ENCODE data around the gene IL15.
"Not testable (repeated sequence)": the region's sequence is repeated elsewhere in the genome, so short reads cannot be mapped to it uniquely, and the experiment has no call there.

IL15 gene

GRCh38 chr4:141730805-141731204, 94.4 kb downstream of the IL15 start:
- Histone ChIP-seq H3K4me1 (ENCODE audit: control extremely low read depth in 1 of 4, control insufficient read depth in 4 of 4, insufficient read depth in 4 of 4, low read length in 3 of 4) (no peaks in the 10 kb centered on the region), H3K27me3 (replicated peaks in 2 of 5; ENCODE audit: control insufficient read depth in 4 of 5, insufficient read depth in 5 of 5, low read length in 4 of 5) (no peaks in the 10 kb centered on the region), H3K9me3 (ENCODE audit: control extremely low read depth in 1 of 5, control insufficient read depth in 4 of 5, insufficient read depth in 2 of 5, low read depth in 1 of 5, low read length in 4 of 5) (no peaks in the 10 kb centered on the region), H3K36me3 (ENCODE audit: control insufficient read depth in 4 of 4, insufficient read depth in 4 of 4, low read length in 3 of 4) (peaks cover 0 to 11% (median 2%) of the 10 kb centered on the region in 4 experiments), H3K4me3 (ENCODE audit: control insufficient read depth in 1 of 7, extremely low read depth in 1 of 7, insufficient read depth in 4 of 7, low read depth in 2 of 7, low read length in 6 of 7) (no peak overlapping the region), H3K27ac (ENCODE audit: insufficient read depth in 1 of 2, low read depth in 1 of 2, low read length in 2 of 2, poor library complexity in 1 of 2, severe bottlenecking in 2 of 2) (no peak overlapping the region)
- no peak for DNase-seq
- ChIA-PET POLR2A (no interaction called here), CTCF (no interaction called here)

- 96% methylated on average over 4 of the region's 4 CpGs for WGBS (ENCODE audit: insufficient coverage)
- no peaks in the 10 kb centered on the region for H3K27me3 ChIP-seq (replicated peaks in 2 of 5; ENCODE audit: control insufficient read depth in 4 of 5, insufficient read depth in 5 of 5, low read length in 4 of 5)
- no peak overlapping the region for H3K4me3 ChIP-seq (ENCODE audit: control insufficient read depth in 1 of 7, extremely low read depth in 1 of 7, insufficient read depth in 4 of 7, low read depth in 2 of 7, low read length in 6 of 7)
- CTCF ChIA-PET: no interaction called here
- H3K9me3 ChIP-seq (ENCODE audit: control extremely low read depth in 1 of 5, control insufficient read depth in 4 of 5, insufficient read depth in 2 of 5, low read depth in 1 of 5, low read length in 4 of 5): no peaks in the 10 kb centered on the region
- H3K4me1 ChIP-seq (ENCODE audit: control extremely low read depth in 1 of 4, control insufficient read depth in 4 of 4, insufficient read depth in 4 of 4, low read length in 3 of 4): no peaks in the 10 kb centered on the region
- DNase-seq: no peak
- POLR2A ChIA-PET: no interaction called here
- H3K36me3 ChIP-seq (ENCODE audit: control insufficient read depth in 4 of 4, insufficient read depth in 4 of 4, low read length in 3 of 4): peaks cover 0 to 11% (median 2%) of the 10 kb centered on the region in 4 experiments
- no peak overlapping the region for H3K27ac ChIP-seq (ENCODE audit: insufficient read depth in 1 of 2, low read depth in 1 of 2, low read length in 2 of 2, poor library complexity in 1 of 2, severe bottlenecking in 2 of 2)
These were observed 95.1 kb downstream of the IL15 start for GRCh38 chr4:141731481-141731880.

GRCh38 chr4:141739636-141740035, 103.3 kb downstream of the IL15 start:
- no peak for DNase-seq
- H3K4me3 ChIP-seq (ENCODE audit: control insufficient read depth in 1 of 7, extremely low read depth in 1 of 7, insufficient read depth in 4 of 7, low read depth in 2 of 7, low read length in 6 of 7): no peak overlapping the region
- ChIA-PET POLR2A (no interaction called here), CTCF (no interaction called here)
- no peaks in the 10 kb centered on the region for H3K27me3 ChIP-seq (replicated peaks in 2 of 5; ENCODE audit: control insufficient read depth in 4 of 5, insufficient read depth in 5 of 5, low read length in 4 of 5)
- no peak overlapping the region for H3K27ac ChIP-seq (ENCODE audit: insufficient read depth in 1 of 2, low read depth in 1 of 2, low read length in 2 of 2, poor library complexity in 1 of 2, severe bottlenecking in 2 of 2)
- H3K9me3 ChIP-seq (ENCODE audit: control extremely low read depth in 1 of 5, control insufficient read depth in 4 of 5, insufficient read depth in 2 of 5, low read depth in 1 of 5, low read length in 4 of 5): peaks cover 0 to 15% (median 0%) of the 10 kb centered on the region in 5 experiments
- no peaks in the 10 kb centered on the region for H3K4me1 ChIP-seq (ENCODE audit: control extremely low read depth in 1 of 4, control insufficient read depth in 4 of 4, insufficient read depth in 4 of 4, low read length in 3 of 4)
- no peaks in the 10 kb centered on the region for H3K36me3 ChIP-seq (ENCODE audit: control insufficient read depth in 4 of 4, insufficient read depth in 4 of 4, low read length in 3 of 4)

- no CpG with 5 or more reads among the region's 1 CpG for WGBS (ENCODE audit: insufficient coverage)
- Histone ChIP-seq H3K36me3 (ENCODE audit: control insufficient read depth in 4 of 4, insufficient read depth in 4 of 4, low read length in 3 of 4) (no peaks in the 10 kb centered on the region), H3K27ac (ENCODE audit: insufficient read depth in 1 of 2, low read depth in 1 of 2, low read length in 2 of 2, poor library complexity in 1 of 2, severe bottlenecking in 2 of 2) (no peak overlapping the region), H3K4me1 (ENCODE audit: control extremely low read depth in 1 of 4, control insufficient read depth in 4 of 4, insufficient read depth in 4 of 4, low read length in 3 of 4) (no peaks in the 10 kb centered on the region), H3K27me3 (replicated peaks in 2 of 5; ENCODE audit: control insufficient read depth in 4 of 5, insufficient read depth in 5 of 5, low read length in 4 of 5) (no peaks in the 10 kb centered on the region), H3K4me3 (ENCODE audit: control insufficient read depth in 1 of 7, extremely low read depth in 1 of 7, insufficient read depth in 4 of 7, low read depth in 2 of 7, low read length in 6 of 7) (no peak overlapping the region), H3K9me3 (ENCODE audit: control extremely low read depth in 1 of 5, control insufficient read depth in 4 of 5, insufficient read depth in 2 of 5, low read depth in 1 of 5, low read length in 4 of 5) (peaks cover 0 to 3% (median 0%) of the 10 kb centered on the region in 5 experiments)
- ChIA-PET POLR2A (no interaction called here), CTCF (no interaction called here)
- no peak for DNase-seq
These were observed 109.6 kb downstream of the IL15 start for GRCh38 chr4:141746026-141746425.

- POLR2A ChIA-PET; CTCF ChIA-PET; H3K4me3 ChIP-seq (ENCODE audit: control insufficient read depth in 1 of 7, extremely low read depth in 1 of 7, insufficient read depth in 4 of 7, low read depth in 2 of 7, low read length in 6 of 7); DNase-seq; H3K36me3 ChIP-seq (ENCODE audit: control insufficient read depth in 4 of 4, insufficient read depth in 4 of 4, low read length in 3 of 4); H3K27ac ChIP-seq (ENCODE audit: insufficient read depth in 1 of 2, low read depth in 1 of 2, low read length in 2 of 2, poor library complexity in 1 of 2, severe bottlenecking in 2 of 2); H3K9me3 ChIP-seq (ENCODE audit: control extremely low read depth in 1 of 5, control insufficient read depth in 4 of 5, insufficient read depth in 2 of 5, low read depth in 1 of 5, low read length in 4 of 5); H3K27me3 ChIP-seq (replicated peaks in 2 of 5; ENCODE audit: control insufficient read depth in 4 of 5, insufficient read depth in 5 of 5, low read length in 4 of 5); H3K4me1 ChIP-seq (ENCODE audit: control extremely low read depth in 1 of 4, control insufficient read depth in 4 of 4, insufficient read depth in 4 of 4, low read length in 3 of 4): not testable (repeated sequence)
- WGBS (ENCODE audit: insufficient coverage): no CpG with 5 or more reads among the region's 3 CpGs
These were observed 115.4 kb downstream of the IL15 start for GRCh38 chr4:141751806-141752205.

- H3K4me3 ChIP-seq (ENCODE audit: control insufficient read depth in 1 of 7, extremely low read depth in 1 of 7, insufficient read depth in 4 of 7, low read depth in 2 of 7, low read length in 6 of 7): no peak overlapping the region
- ChIA-PET POLR2A (no interaction called here), CTCF (no interaction called here)
- WGBS (ENCODE audit: insufficient coverage): 100% methylated on average over 2 of the region's 2 CpGs
- H3K4me1 ChIP-seq (ENCODE audit: control extremely low read depth in 1 of 4, control insufficient read depth in 4 of 4, insufficient read depth in 4 of 4, low read length in 3 of 4): peaks cover 0 to 6% (median 3%) of the 10 kb centered on the region in 4 experiments
- no peak for DNase-seq
- H3K27ac ChIP-seq (ENCODE audit: insufficient read depth in 1 of 2, low read depth in 1 of 2, low read length in 2 of 2, poor library complexity in 1 of 2, severe bottlenecking in 2 of 2): no peak overlapping the region
- H3K36me3 ChIP-seq (ENCODE audit: control insufficient read depth in 4 of 4, insufficient read depth in 4 of 4, low read length in 3 of 4): no peaks in the 10 kb centered on the region
- H3K27me3 ChIP-seq (replicated peaks in 2 of 5; ENCODE audit: control insufficient read depth in 4 of 5, insufficient read depth in 5 of 5, low read length in 4 of 5): no peaks in the 10 kb centered on the region
- H3K9me3 ChIP-seq (ENCODE audit: control extremely low read depth in 1 of 5, control insufficient read depth in 4 of 5, insufficient read depth in 2 of 5, low read depth in 1 of 5, low read length in 4 of 5): no peaks in the 10 kb centered on the region
These were observed 120.9 kb downstream of the IL15 start for GRCh38 chr4:141757287-141757686.

GRCh38 chr4:141759796-141760425, 123.5 kb downstream of the IL15 start:
- Histone ChIP-seq H3K4me1 (ENCODE audit: control extremely low read depth in 1 of 4, control insufficient read depth in 4 of 4, insufficient read depth in 4 of 4, low read length in 3 of 4) (peaks cover 0 to 6% (median 3%) of the 10 kb centered on the region in 4 experiments), H3K27ac (ENCODE audit: insufficient read depth in 1 of 2, low read depth in 1 of 2, low read length in 2 of 2, poor library complexity in 1 of 2, severe bottlenecking in 2 of 2) (no peak overlapping the region), H3K27me3 (replicated peaks in 2 of 5; ENCODE audit: control insufficient read depth in 4 of 5, insufficient read depth in 5 of 5, low read length in 4 of 5) (no peaks in the 10 kb centered on the region), H3K9me3 (ENCODE audit: control extremely low read depth in 1 of 5, control insufficient read depth in 4 of 5, insufficient read depth in 2 of 5, low read depth in 1 of 5, low read length in 4 of 5) (no peaks in the 10 kb centered on the region), H3K4me3 (ENCODE audit: control insufficient read depth in 1 of 7, extremely low read depth in 1 of 7, insufficient read depth in 4 of 7, low read depth in 2 of 7, low read length in 6 of 7) (no peak overlapping the region), H3K36me3 (ENCODE audit: control insufficient read depth in 4 of 4, insufficient read depth in 4 of 4, low read length in 3 of 4) (no peaks in the 10 kb centered on the region)
- peak in 2 of 3 donors; percentile 27 to 46 for DNase-seq
- no CpG with 5 or more reads among the region's 1 CpG for WGBS (ENCODE audit: insufficient coverage)
- ChIA-PET CTCF (no interaction called here), POLR2A (no interaction called here)
